Stimulated activated CD4-positive, alpha-beta T cell treated with anti-CD3 and anti-CD28 coated beads, Interleukin-4, amount 100 ng/mL, for 24 hours (primary cell): ENCODE results near the gene HCAR3.

ENCODE experiments used
- DNase-seq: peaks from one replicate; pipeline ENCODE4 v3.0.0-alpha.2; 2020

Gene HCAR3

DNA sequence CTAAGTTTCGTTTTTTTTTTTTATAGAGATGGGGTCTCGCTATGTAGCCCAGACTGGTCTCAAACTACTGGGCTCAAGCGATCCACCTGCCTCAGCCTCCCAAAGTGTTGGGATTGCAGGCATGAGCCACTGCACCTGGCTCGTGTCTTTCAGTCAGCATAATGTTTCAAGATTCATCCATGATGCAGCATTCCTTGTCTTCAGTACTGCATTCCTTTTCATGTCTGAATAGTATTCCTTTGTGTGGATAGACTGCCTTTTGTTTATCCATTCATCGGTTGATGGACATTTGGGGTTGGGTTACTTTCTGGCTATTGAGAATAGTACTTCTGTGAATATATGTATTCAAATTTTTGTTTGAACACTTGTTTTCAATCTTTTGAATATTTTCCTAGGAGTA lies 50.9 kb downstream of the HCAR3 start:
- DNase-seq, result no peak

- no peak for DNase-seq
Observed at GRCh38 chr12:122665349-122665748, 51.3 kb downstream of the HCAR3 start.
